ENCODE measurements around the gene SRGAP3. TPM values are rescaled to one million over a fixed set of nuclear protein-coding genes. Genes with fewer than 3 reads are reported as not detected.
"Not testable (repeated sequence)": the region's sequence is repeated elsewhere in the genome, so short reads cannot be mapped to it uniquely, and the experiment has no call there.

SRGAP3 gene
- polyA plus RNA-seq, 3 donors = 0.90 to 1.7 (median 1.4) TPM

- no peak overlapping the region for H3K27ac ChIP-seq (ENCODE audit: low read depth, low read length)
- WGBS, 3 donors = 21 to 75% (median 69%) methylated on average over 11 to 12 of the region's 12 CpGs
Measured at GRCh38 chr3:9088441-9089353, 160.7 kb downstream of the SRGAP3 start.

- no peak overlapping the region for H3K27ac ChIP-seq (ENCODE audit: low read depth, low read length)
- WGBS, 3 donors = 58 to 85% (median 63%) methylated on average over 8 of the region's 8 CpGs
Measured at GRCh38 chr3:9087831-9088413, 161.5 kb downstream of the SRGAP3 start.

- H3K27ac ChIP-seq (ENCODE audit: low read depth, low read length) = not testable (repeated sequence)
- WGBS, 3 donors = 38 to 97% (median 65%) methylated on average over 2 of the region's 2 CpGs
Measured at GRCh38 chr3:9085428-9085827, 164.0 kb downstream of the SRGAP3 start.

GRCh38 chr3:9081184-9081818 is 168.1 kb downstream of the SRGAP3 start:
- 79 to 89% (median 88%) methylated on average over 1 of the region's 1 CpG for WGBS, 3 donors
- H3K27ac ChIP-seq (ENCODE audit: low read depth, low read length) = no peak overlapping the region

- 88 to 92% (median 89%) methylated on average over 2 of the region's 2 CpGs for WGBS, 3 donors
- H3K27ac ChIP-seq (ENCODE audit: low read depth, low read length) = no peak overlapping the region
Measured at GRCh38 chr3:9080163-9080562, 169.3 kb downstream of the SRGAP3 start.

GRCh38 chr3:9079676-9080075 is 169.8 kb downstream of the SRGAP3 start:
- 79 to 91% (median 88%) methylated on average over 8 of the region's 8 CpGs for WGBS, 3 donors
- H3K27ac ChIP-seq (ENCODE audit: low read depth, low read length) = no peak overlapping the region

- WGBS, 3 donors = 71 to 87% (median 82%) methylated on average over 5 of the region's 5 CpGs
Measured at GRCh38 chr3:9078561-9079240, 170.7 kb downstream of the SRGAP3 start.

GRCh38 chr3:9077029-9077428 is 172.4 kb downstream of the SRGAP3 start:
- no peak overlapping the region for H3K27ac ChIP-seq (ENCODE audit: low read depth, low read length)
- WGBS, 3 donors = 81 to 94% (median 88%) methylated on average over 4 of the region's 4 CpGs

More at GRCh38 chr3:9078561-9079240, 170.7 kb downstream of the SRGAP3 start:
- no peak overlapping the region for H3K27ac ChIP-seq (ENCODE audit: low read depth, low read length)

GRCh38 chr3:9075762-9076161 is 173.7 kb downstream of the SRGAP3 start:
- H3K27ac ChIP-seq (ENCODE audit: low read depth, low read length) = no peak overlapping the region
- WGBS, 3 donors = 86 to 100% (median 95%) methylated on average over 1 of the region's 1 CpG

GRCh38 chr3:9074079-9074478 is 175.4 kb downstream of the SRGAP3 start:
- WGBS, 3 donors = 72 to 83% (median 76%) methylated on average over 5 of the region's 5 CpGs
- no peak overlapping the region for H3K27ac ChIP-seq (ENCODE audit: low read depth, low read length)

- WGBS, 3 donors = 77 to 81% (median 78%) methylated on average over 6 of the region's 6 CpGs
- no peak overlapping the region for H3K27ac ChIP-seq (ENCODE audit: low read depth, low read length)
Measured at GRCh38 chr3:9072667-9073009, 176.8 kb downstream of the SRGAP3 start.

- WGBS, 3 donors = 66 to 83% (median 74%) methylated on average over 10 of the region's 10 CpGs
Measured at GRCh38 chr3:9071936-9072666, 177.3 kb downstream of the SRGAP3 start.

GRCh38 chr3:9070961-9071360 is 178.5 kb downstream of the SRGAP3 start:
- H3K27ac ChIP-seq (ENCODE audit: low read depth, low read length) = no peak overlapping the region
- 78 to 93% (median 85%) methylated on average over 2 of the region's 2 CpGs for WGBS, 3 donors

More at GRCh38 chr3:9071936-9072666, 177.3 kb downstream of the SRGAP3 start:
- H3K27ac ChIP-seq (ENCODE audit: low read depth, low read length) = no peak overlapping the region

GRCh38 chr3:9069971-9070370 is 179.5 kb downstream of the SRGAP3 start:
- H3K27ac ChIP-seq (ENCODE audit: low read depth, low read length) = no peak overlapping the region
- 94 to 97% (median 96%) methylated on average over 1 of the region's 1 CpG for WGBS, 3 donors

- WGBS, 3 donors = 47 to 59% (median 48%) methylated on average over 5 of the region's 5 CpGs
- no peak overlapping the region for H3K27ac ChIP-seq (ENCODE audit: low read depth, low read length)
Measured at GRCh38 chr3:9068051-9068450, 181.4 kb downstream of the SRGAP3 start.

- H3K27ac ChIP-seq (ENCODE audit: low read depth, low read length) = no peak overlapping the region
- 31 to 41% (median 32%) methylated on average over 13 of the region's 13 CpGs for WGBS, 3 donors
Measured at GRCh38 chr3:9067352-9067975, 182.0 kb downstream of the SRGAP3 start.

- H3K27ac ChIP-seq (ENCODE audit: low read depth, low read length) = no peak overlapping the region
- WGBS, 3 donors = 79 to 86% (median 86%) methylated on average over 3 of the region's 3 CpGs
Measured at GRCh38 chr3:9066775-9067174, 182.7 kb downstream of the SRGAP3 start.

- H3K27ac ChIP-seq (ENCODE audit: low read depth, low read length) = no peak overlapping the region
- 72 to 80% (median 73%) methylated on average over 2 of the region's 2 CpGs for WGBS, 3 donors
Measured at GRCh38 chr3:9066141-9066540, 183.3 kb downstream of the SRGAP3 start.

Data from adipose tissue (tissue), 3 donors.